Measurements from ENCODE around the gene SMAD1.
"Not testable (repeated sequence)": the region's sequence is repeated elsewhere in the genome, so short reads cannot be mapped to it uniquely, and the experiment has no call there.

SMAD1 gene

GRCh38 chr4:145564540-145564939 lies 82.9 kb downstream of the SMAD1 start:
- DNase-seq: no peak

GRCh38 chr4:145565328-145565727 lies 83.7 kb downstream of the SMAD1 start:
- DNase-seq: no peak

- DNase-seq: no peak
Observed at GRCh38 chr4:145566086-145566708, 84.5 kb downstream of the SMAD1 start.

DNA sequence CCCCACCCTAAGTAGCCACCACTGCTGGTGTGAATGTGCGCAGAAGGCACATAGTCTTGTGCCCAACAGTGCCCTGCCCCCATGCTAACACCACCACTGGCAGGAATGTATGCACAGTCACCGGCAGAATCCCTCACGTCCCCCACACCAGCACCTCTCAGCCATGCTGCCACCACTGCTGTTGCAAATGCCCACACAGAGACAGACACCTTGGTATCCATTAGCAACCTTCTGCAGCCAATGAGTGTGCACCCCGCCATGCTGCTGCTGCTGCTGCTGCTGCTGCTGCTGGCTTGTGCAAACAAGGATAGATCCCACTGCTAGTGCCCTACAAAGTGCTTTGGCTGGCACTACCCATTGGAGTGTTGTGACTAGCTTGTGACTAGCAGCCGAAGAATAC lies 85.1 kb downstream of the SMAD1 start:
- no peak for DNase-seq

- no peak for DNase-seq
Observed at GRCh38 chr4:145567516-145567915, 85.9 kb downstream of the SMAD1 start.

DNA sequence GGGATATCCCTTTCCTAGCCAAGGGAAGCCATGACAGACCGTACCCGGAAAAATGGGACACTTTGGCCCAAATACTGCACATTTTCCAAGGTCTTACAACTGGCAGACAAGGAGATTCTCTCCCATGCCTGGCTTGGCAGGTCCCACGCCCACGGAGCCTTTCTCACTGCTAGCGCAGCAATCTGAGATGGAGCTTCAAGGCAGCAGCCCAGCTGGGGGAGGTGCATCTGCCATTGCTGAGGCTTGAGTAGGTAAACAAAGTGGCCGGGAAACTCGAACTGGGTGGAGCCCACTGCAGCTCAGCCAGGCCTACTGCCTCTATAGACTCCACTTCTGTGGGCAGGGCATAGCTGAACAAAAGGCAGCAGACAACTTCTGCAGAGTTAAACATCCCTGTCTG lies 92.9 kb downstream of the SMAD1 start:
- not testable (repeated sequence) for DNase-seq

DNA sequence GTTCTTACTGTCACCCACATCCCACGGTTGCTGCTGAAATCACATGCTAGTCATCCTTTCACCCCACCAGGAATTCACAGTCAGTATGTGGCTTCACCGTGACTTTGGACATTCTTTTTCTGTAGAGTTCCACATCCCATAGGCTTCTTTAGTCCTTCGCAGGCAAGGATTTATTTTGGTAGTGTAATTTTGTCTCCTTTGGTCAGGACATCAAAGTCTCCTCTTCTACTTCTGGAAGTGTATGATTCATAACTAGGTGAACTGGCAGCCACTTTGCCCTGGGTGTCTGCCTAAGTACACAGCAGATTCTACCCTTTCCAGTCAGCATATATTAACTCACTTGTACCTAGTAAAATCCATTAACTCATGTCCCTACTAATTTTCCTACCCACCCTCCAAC lies 99.3 kb downstream of the SMAD1 start:
- no peak for DNase-seq

DNA sequence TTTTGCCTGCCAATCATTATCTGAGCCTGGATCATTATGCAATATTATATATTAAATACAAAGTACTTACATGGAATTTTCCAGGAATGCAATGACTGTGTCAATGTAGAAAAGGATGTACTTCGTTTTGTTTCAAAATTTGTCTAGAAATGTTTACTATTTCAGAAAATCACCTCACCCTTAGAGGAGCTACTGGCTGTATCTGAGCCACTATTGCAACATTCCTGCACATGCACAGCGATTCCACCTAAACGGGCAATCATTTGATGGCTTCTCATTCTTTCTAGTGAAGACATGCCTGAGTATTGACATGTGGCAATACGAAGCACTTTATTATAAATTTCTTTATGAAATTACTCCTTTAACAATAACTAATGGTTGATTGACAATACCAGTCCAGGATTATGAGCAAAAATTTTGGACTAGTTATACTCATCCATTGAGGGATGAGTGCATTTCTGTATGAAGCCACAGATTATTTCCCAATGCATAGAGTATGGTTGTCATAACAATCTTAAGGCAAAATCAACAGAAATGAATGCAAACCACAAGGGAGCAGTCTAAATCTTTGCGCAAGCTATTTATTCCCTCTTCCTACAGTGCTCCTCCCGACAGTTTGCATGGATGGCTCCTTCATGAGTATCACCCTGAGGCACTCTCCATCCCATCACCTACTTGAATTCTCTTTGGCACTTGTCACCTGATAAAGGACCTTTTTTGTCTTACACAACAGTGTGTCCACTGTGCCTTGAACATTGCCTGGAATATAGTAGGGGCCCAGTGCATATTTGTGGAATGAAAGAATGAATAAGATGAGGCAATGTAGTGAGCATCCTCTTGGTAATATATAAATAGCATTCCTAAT lies 101.8 kb downstream of the SMAD1 start:
- DNase-seq: no peak

DNA sequence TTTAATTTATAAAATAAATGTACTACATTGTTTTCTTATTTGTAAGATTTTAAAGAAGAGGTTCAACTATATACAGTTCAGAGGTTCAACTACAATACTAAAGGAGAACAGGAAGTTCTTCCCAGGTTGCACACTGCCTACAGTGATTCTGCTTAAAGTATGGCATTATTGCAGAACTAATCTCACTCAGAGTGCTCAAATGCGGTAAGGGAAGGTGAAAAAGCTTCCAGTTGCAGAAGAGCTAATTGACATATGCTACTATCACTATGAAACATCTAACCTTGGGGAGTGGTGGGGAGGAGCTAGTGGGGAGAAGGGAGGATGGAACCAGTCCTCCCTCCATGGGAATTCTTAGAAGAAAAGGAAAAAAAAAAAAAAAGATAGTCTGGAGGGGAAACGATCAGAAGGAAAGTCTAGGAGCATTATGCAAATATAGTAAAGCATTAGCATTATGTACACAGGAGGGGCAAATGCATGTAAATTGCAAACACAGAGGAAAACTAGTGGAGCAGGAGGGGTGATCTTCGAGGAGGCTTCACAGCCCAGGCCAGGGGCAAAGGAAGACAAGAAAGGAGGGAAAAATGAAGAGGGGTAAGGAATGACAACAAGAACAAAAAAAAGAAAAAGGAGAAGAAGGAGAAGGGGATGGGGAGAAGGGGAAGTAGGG lies 105.6 kb downstream of the SMAD1 start:
- DNase-seq: no peak

- DNase-seq: not testable (repeated sequence)
Observed at GRCh38 chr4:145589381-145589780, 107.7 kb downstream of the SMAD1 start.

DNA sequence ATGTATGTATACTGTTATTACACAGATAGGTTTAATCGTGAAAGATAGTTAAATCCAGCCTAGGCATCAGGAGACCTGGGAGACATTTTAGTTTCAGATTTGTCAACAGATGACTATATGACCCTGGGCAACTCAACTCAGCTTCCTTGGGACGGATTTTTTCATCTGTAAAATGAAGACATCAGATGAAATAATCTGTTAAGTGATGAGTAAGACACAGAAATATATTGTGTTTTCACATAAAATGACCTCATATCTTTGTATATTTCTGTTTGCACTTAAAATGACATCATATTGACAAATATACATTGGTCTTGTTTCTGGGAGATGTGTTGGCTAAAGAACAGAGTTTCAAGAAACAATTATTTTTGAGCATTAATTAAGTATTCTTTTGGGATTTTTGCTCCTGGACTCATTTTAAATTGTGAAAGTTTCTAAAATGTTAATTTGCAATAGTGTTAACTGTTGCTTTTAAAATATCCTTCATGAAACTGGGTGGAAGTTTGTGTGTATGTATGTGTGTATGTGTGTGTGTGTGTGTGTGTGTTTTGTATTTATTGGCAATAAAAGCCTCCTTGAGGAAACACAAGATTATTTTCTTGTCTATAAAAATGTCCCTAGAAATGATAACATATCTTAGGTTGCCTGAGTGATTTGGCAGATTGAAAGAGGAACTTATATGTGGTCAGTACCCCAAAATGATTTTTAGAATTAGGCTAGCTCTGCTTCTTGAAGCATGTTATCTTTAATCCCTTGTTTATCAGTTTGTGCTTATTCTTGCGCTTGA lies 108.5 kb downstream of the SMAD1 start:
- DNase-seq: no peak

DNA sequence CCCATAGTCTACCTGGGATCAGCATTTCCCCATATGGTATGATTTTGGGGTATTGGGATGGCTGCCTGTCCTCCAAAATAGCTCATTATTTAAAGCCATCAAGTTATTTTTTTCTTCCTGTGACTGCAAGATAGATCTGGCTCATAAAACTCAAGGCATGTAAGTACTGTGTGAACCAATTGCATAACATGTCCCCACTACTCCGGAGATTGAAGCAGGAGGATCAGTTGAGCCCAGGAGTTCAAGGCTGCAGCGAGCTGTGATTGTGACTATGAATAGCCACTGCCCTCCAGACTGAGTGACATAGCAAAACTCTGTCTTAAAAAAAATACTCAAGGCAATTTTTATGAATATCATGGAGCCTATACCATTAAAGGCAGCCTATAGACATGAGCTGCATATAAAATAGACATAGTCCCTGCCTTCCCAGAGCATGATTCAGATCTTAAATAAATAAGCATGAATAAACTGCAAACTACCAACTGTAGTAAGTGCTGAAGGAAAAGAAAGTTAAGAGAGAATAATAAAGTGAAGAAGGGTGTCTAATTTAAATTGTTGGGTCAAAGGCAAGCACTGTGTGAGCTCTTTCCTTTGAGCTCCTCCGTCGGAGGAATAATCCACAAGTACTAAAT lies 120.6 kb downstream of the SMAD1 start:
- no peak for DNase-seq

- DNase-seq: no peak
Observed at GRCh38 chr4:145605941-145606340, 124.3 kb downstream of the SMAD1 start.

Data from C1 segment of cervical spinal cord (tissue), 14 donors.